MM.1S (cell line): ENCODE measurements around the gene PTPN22.

Experiments
- DNase-seq: peaks from one replicate; pipeline ENCODE4 v3.0.0-alpha.2; 2015
- H2AFZ ChIP-seq: fragments of 300-600 bp; sonication (generic); 2 replicates; pipeline ENCODE4 v1.6.0; 2016; ENCODE audit warnings: antibody characterized with exemption, low read length
- H3F3A ChIP-seq: fragments of 300-600 bp; sonication (generic); 2 replicates; pipeline ENCODE4 v1.6.1; 2016; ENCODE audit warnings: mild to moderate bottlenecking, antibody characterized with exemption, low read length, moderate library complexity, mixed read lengths; ENCODE audit not compliant: insufficient read depth
- H3K27ac ChIP-seq: fragments of 300-600 bp; sonication (generic); 2 replicates; pipeline ENCODE4 v1.5.1; 2016; ENCODE audit warnings: mild to moderate bottlenecking, low read length
- H3K27me3 ChIP-seq: fragments of 300-600 bp; sonication (generic); replicated peaks from 2 replicates; pipeline ENCODE4 v1.6.0; 2016; ENCODE audit warnings: low read length; ENCODE audit not compliant: insufficient read depth
- H3K36me3 ChIP-seq: fragments of 300-600 bp; sonication (generic); replicated peaks from 2 replicates; pipeline ENCODE4 v1.6.1; 2016; ENCODE audit warnings: mild to moderate bottlenecking, low read length, mixed read lengths; ENCODE audit not compliant: insufficient read depth
- H3K4me1 ChIP-seq: fragments of 300-600 bp; sonication (generic); 2 replicates; pipeline ENCODE4 v1.6.1; 2016; ENCODE audit warnings: low read length, mixed read lengths
- H3K4me2 ChIP-seq: fragments of 300-600 bp; sonication (generic); 2 replicates; pipeline ENCODE4 v1.6.0; 2016; ENCODE audit warnings: low read depth, low read length
- H3K4me3 ChIP-seq: fragments of 300-600 bp; sonication (generic); 2 replicates; pipeline ENCODE4 v1.5.1; 2016; ENCODE audit warnings: low read length, mixed read lengths
- H3K79me2 ChIP-seq: fragments of 300-600 bp; sonication (generic); 2 replicates; pipeline ENCODE4 v1.6.1; 2016; ENCODE audit warnings: mixed run types, low read length, mixed read lengths
- H3K9ac ChIP-seq: fragments of 300-600 bp; sonication (generic); 2 replicates; pipeline ENCODE4 v1.6.1; 2016; ENCODE audit warnings: low read length, mixed read lengths
- H3K9me2 ChIP-seq: fragments of 300-600 bp; sonication (generic); replicated peaks from 2 replicates; pipeline ENCODE4 v1.6.1; 2016; ENCODE audit warnings: mild to moderate bottlenecking, low read length, mixed read lengths; ENCODE audit not compliant: insufficient read depth
- H3K9me3 ChIP-seq: fragments of 300-600 bp; sonication (generic); replicated peaks from 2 replicates; pipeline ENCODE4 v1.6.1; 2016; ENCODE audit warnings: mild to moderate bottlenecking, low read length, mixed read lengths; ENCODE audit not compliant: insufficient read depth
- H4K20me1 ChIP-seq: fragments of 300-600 bp; sonication (generic); 2 replicates; pipeline ENCODE4 v1.6.1; 2016; ENCODE audit warnings: mild to moderate bottlenecking, low read length, moderate library complexity, mixed read lengths; ENCODE audit not compliant: insufficient read depth
- EZH2 ChIP-seq: fragments of 300-600 bp; sonication (generic); optimal IDR thresholded peaks from 2 replicates; pipeline ENCODE3; 2017; ENCODE audit warnings: low read depth, mild to moderate bottlenecking, antibody characterized with exemption, low read length, mixed read lengths
- EZH2phosphoT487 ChIP-seq: fragments of 300-600 bp; sonication (generic); IDR thresholded peaks from 2 replicates; pipeline ENCODE4 v1.6.1; 2018; ENCODE audit warnings: antibody characterized with exemption, low read length
- TF ChIP-seq, protein P1 (sequence below): fragments of 300-600 bp; sonication (generic); IDR thresholded peaks from 2 replicates; pipeline ENCODE4 v1.5.1; 2016; ENCODE audit warnings: antibody characterized with exemption, low read length, mixed read lengths

The PTPN22 gene

DNA sequence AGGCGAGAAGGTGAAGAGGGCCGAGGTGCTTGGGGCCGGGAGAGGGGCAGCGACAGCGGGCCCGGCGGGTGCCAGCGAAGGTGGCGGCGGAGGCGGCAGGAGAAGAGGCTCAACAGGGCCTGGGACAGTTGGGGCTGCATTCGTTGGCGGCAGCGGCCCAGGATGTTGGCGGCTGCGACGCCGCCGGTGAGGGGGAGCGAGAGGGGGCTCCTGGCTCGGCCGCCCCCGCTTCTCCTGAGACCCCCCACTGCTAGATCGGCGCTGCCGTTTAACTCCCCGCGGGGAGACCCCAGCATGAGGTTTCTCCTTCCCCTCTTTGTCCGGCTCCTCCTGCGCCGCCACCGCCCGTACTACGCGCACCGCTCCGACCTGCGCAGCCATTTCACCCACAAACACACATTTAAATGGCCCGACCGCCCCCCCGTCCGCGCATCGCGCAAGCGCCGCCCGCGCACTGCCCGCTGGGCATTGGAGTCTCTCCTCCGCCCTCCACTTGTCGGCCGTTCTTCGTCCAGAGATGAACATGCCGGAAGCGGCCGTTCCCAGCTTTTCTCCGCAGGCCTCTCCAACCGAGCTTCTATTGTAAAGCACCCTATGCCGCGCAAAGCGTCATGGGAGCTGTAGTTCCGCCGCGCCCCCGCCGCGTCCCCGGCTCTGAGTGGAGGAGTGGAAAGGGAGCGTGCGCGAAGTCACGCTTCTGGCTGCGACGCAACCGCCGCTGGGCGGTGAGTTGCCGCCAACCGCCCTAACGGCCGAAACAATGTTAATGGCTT lies 59.4 kb downstream of the PTPN22 start, which contains the start of gene RSBN1:
Gene RSBN1 (minus strand): TSS at position 589 of the 773 bp plus-strand sequence. CDS start 64 bp downstream, at position 525.
- Histone ChIP-seq H2AFZ (peak within 1 kb of the TSS; percentile 87), H3F3A (no peaks in the 10 kb centered on the region), H3K9me3 (no peaks in the 10 kb centered on the region), H3K79me2 (peaks cover 45% of the 10 kb centered on the region), H3K27ac (peak within 1 kb of the TSS; percentile 61; the same call in 1 of the 2 replicates), H3K9me2 (no peaks in the 10 kb centered on the region), H3K27me3 (no peaks in the 10 kb centered on the region), H3K36me3 (no peaks in the 10 kb centered on the region), H4K20me1 (no peaks in the 10 kb centered on the region), H3K4me2 (peak within 1 kb of the TSS; percentile 69), H3K4me1 (no peaks in the 10 kb centered on the region), H3K4me3 (peak within 1 kb of the TSS; percentile 85), H3K9ac (peak within 1 kb of the TSS; percentile 64)
- peak; percentile 96 for DNase-seq
- TF ChIP-seq EZH2phosphoT487, result no peak
- no peak for TF ChIP-seq EZH2
- TF ChIP-seq, protein P1, sequence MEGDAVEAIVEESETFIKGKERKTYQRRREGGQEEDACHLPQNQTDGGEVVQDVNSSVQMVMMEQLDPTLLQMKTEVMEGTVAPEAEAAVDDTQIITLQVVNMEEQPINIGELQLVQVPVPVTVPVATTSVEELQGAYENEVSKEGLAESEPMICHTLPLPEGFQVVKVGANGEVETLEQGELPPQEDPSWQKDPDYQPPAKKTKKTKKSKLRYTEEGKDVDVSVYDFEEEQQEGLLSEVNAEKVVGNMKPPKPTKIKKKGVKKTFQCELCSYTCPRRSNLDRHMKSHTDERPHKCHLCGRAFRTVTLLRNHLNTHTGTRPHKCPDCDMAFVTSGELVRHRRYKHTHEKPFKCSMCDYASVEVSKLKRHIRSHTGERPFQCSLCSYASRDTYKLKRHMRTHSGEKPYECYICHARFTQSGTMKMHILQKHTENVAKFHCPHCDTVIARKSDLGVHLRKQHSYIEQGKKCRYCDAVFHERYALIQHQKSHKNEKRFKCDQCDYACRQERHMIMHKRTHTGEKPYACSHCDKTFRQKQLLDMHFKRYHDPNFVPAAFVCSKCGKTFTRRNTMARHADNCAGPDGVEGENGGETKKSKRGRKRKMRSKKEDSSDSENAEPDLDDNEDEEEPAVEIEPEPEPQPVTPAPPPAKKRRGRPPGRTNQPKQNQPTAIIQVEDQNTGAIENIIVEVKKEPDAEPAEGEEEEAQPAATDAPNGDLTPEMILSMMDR, result no peak

DNA sequence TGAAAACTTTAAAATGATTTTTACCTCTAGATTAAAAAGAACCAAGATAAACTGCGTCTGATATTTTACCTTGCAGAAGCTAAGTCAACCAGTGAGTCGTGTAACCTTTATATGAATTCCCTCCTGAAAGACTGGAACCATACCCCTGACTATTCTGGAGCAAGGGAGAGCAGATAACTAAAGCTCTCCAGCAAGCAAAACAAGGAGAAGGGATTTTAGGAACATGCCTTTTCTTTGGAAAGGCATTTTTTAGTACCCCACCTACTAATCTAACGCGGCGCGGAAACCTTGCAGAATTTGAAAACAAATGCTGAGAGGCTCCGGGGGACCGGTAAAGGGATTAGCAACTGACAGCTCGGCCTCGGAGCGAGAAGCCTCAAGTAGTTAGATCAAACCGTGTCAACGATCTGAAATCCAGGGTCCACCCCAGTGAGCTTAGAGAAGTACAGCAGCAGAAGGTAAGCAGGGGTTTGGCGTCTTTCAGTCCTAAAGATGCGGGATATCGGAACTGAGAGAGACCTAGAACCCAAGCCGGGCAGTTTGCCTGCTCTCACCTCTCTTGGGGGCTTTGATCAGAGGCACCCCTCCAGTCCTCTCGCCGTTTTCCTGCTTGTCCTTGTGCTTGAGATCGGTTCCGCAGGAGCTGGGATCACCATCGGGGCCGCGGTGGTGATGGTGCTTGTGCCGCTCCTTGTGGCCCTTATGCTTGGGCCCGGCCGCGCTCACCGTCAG lies 60.2 kb downstream of the PTPN22 start:
- Histone ChIP-seq H3K79me2 (peaks cover 53% of the 10 kb centered on the region), H3K4me2 (peak overlapping the region; percentile 69), H3K36me3 (no peaks in the 10 kb centered on the region), H3K9me3 (no peaks in the 10 kb centered on the region), H3F3A (no peaks in the 10 kb centered on the region), H3K27me3 (no peaks in the 10 kb centered on the region), H3K4me1 (no peaks in the 10 kb centered on the region), H3K9me2 (no peaks in the 10 kb centered on the region), H2AFZ (no peak overlapping the region), H3K9ac (peak overlapping the region; percentile 54), H3K27ac (peak overlapping the region; percentile 51; the same call in 1 of the 2 replicates), H4K20me1 (no peaks in the 10 kb centered on the region), H3K4me3 (peak overlapping the region; percentile 85)
- peak; percentile 6 for DNase-seq
- TF ChIP-seq, protein P1, result no peak
- TF ChIP-seq EZH2, result no peak
- no peak for TF ChIP-seq EZH2phosphoT487

DNA sequence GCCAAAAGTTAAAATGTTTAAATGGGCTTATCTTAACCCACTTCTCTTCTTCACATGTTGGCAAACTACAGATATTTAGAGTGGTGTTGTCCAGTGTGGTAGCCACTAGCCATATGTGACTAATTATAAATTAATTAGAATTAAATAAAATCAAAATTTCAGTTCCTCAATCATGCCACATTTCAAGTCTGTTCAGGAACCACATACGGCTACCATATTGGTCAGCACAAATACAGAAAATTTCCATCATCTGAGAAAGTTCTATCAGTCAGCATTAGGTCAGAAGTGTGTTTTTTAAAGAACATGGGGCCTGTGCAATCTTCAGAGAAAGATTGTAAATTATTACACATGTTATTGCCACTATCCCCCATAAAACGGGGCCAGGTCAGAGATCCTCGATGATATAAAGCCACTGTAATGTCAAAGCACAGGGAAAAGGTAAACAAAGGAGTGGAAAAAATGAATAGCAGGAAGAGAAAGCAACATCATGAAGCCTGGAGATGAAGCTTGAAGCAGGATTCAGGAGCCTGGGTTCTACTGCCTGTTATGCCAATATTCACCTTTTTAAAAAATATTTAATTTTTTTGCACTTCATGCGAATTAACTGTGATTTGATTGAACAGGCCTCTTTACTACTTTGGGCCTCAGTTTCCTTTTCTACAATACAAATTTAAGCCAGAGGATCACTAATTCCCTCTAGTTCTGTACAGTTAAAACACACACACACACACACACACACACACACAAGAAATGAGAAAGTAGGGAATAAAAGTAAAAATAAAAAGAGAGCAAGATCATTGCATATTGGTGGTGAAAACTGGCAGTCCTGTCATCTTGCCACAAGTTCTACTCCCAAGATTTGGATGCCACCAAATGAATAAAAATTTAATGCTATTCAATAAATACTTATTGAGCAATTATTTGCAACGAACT lies 61.6 kb downstream of the PTPN22 start:
- no peak overlapping the region; the same call in 1 of the 2 replicates for H3K9ac ChIP-seq
- H3K79me2 ChIP-seq, result peaks cover 67% of the 10 kb centered on the region

More for the DNA sequence above, 61.6 kb downstream of the PTPN22 start:
- Histone ChIP-seq H3K36me3 (no peaks in the 10 kb centered on the region), H3K27me3 (no peaks in the 10 kb centered on the region), H2AFZ (no peak overlapping the region), H3K4me2 (peak overlapping the region; percentile 69), H4K20me1 (no peaks in the 10 kb centered on the region), H3K4me1 (no peaks in the 10 kb centered on the region), H3K9me2 (no peaks in the 10 kb centered on the region), H3K4me3 (peak overlapping the region; percentile 85; the same call in 1 of the 2 replicates), H3K9me3 (no peaks in the 10 kb centered on the region), H3K27ac (no peak overlapping the region), H3F3A (no peaks in the 10 kb centered on the region)
- DNase-seq, result no peak
- TF ChIP-seq, protein P1, result no peak
- TF ChIP-seq EZH2phosphoT487 (no peak), EZH2 (no peak)
